T-helper 2 cell (primary cell): ENCODE data around the gene SH3PXD2B.

ENCODE experiments used
- DNase-seq, 5 experiments: peaks; one replicate each; pipeline versions ENCODE4 v3.0.0 to v3.0.0-alpha.2; 2012 to 2022

SH3PXD2B gene

DNA sequence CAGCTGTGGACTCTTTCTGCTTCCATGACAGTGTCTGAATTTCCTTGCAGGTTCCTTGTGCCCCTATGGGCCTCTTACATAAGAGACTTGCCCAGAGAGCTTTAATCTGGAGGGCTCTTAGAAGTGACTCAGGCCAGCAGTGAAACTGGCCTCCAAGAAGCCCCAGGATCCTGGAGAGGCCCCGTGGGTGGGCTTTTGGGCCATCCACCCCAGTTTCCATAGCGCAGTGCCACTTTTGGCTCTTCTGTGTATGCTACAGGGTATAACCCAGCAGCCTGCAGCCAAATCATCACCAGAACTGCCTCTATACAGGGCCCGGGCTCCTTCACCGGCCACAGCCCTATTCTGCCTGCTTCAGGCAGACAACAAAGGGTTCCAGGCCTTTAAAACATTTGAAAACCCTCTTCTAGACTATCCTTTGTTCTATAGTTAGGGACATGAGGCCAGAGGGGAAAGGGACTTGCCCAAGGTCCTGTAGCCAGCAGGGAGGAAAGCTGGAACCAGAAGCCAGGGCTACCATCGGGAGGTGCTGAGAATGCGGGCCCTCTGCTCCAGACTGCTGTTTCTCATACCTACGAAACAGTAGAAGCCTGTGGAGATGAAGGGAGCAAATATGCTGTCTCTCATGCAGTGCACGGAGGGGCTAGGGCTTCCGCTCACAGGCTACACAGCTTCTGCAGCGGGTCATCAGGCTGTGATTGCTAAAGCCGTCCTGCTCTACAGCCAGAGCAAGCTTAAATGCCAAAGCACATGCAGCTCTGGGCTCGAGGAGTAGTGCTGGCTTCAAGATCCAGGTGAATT, 18.0 kb downstream of the SH3PXD2B start:
- no peak for DNase-seq

DNA sequence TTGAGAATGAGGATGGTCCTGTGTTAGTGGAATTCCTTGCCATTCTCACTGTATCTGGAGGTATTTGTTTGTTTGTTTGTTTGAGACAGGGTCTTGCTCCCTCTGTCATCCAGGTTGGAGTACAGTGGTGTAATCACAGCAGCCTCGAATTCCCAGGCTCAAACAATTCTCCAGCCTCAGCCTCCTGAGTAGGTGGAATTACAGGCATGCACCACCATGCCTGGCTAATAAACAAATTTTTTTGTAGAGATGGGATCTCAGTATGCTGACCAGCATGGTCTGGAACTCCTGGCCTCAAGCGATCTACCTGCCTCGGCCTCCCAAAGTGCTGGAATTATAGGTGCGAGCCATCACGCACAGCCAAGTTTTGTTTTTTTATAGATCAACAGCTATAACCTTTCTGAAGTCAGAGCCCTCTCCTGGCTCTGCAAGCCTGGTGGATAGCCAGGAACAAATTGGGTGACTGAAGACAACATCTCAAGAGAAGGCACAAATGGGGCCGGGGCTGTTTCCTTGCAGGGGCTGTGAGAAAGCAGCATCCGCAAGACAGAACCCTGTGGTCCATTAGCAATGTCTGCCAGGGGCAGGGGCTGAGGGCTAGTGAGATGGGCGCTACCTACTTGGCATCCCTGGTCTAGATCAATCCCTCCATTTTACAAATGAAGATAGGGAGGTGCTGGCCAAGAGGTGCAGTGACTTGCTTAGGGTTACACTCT, 18.8 kb downstream of the SH3PXD2B start:
- DNase-seq, result no peak

DNA sequence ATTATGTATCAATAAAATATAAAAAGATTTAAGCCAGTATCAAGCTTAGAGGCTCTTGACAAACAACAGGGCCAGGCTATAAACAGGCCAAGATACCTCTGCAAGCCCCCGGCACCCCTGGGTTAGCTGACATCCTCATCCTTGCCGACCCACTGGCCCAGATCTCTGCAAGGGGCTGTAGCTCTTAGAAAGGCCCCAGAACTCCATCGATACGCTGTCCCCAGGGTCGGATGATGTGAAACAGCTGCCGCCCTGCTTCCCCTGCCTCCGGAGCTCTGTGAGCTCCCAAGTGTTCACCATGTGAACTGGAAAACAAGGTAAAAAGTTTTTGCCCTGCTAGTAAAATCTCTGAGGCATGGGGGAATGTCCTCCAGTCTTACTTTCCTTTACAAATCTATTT, 20.1 kb downstream of the SH3PXD2B start:
- DNase-seq, result no peak

DNA sequence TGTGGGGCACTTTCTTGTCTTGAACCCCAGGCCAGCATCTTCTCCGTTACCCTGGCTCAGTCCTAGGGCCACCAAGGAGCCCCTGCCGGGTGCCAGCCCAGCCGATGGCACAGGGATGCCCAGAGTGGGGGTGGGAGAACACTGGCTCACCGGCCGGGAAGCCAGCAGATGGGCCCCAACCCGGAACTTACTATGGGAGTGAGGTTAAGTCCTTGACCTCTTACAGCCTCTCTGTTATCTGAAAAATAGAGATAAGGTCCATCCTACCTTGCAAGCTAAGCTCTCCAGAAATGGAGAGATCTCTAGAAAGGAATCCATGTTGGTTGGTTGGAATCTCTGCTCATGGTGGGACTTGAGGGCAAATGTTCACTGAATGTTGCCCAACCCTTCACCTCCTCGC, 20.8 kb downstream of the SH3PXD2B start:
- DNase-seq, result no peak

DNA sequence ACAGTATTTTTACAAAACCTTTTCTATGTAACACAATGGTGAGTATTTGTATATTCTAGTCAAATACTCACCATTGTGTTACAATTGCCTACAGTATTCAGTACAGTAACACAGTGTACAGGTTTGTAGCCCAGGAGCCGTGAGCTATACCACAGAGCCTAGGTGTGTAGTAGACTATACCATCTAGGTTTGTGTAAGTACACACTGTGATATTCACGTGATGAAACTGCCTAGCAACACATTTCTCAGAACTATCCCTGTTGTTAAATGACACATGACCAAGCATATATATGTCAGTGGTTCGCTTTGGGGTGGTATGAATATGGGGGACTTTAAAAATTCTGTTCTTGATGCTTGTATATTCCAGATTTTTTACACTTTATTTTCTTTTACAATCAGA, 21.3 kb downstream of the SH3PXD2B start:
- DNase-seq, result no peak

DNA sequence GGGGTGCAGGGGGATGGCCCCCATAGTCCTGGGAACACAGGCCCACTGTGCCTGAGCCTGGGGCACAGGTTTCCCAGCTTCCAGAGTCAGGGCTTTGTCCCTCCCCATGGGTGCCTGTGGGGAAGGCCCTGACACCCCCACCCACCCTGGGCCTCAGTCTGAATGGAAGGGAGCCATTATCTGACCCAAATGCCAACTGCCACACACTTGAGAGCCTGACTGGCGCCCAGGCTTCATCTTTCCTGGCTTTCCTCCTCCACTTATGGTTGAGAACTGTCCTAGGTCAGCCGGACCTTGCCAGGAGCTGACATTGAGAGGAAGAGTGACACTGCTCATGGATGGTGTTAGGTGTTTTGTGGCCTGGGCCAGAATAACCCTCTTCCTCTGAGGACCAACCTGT, 24.0 kb downstream of the SH3PXD2B start:
- no peak for DNase-seq

DNA sequence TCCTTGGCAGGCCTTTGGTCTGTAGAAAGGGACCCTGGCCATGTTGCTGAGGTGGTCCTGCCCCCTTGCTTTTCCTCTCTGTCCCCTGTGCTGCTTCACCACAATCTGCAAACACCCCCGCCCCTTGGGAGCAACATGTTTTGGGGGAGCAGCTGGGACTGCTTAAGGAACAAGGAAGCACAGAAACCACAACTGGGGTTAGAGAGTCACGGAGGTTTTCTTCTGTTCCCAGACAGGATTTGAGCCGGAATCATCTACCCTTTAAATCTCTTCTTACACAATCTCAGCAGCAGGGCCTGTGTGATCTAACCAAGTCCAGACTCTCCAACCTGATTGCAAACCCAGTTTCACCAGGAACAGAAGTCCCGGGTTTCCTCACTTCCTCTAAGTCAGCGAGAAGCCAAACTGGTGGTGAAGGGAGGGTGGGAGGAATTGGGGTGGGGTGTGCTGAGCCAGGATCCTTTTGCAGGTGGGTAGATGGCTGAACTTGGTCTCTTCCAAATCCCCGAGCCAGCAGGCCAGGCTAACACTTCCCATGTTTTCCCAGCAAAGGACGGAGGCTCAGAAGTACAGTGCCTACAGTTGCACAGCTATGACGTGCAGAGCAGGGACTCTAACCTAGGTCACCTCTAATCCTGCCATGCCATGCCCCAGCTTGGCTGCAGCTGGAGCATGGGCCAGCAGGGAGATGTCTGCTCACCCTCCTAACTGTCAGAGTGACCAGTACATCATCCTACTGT, 25.0 kb downstream of the SH3PXD2B start:
- no peak for DNase-seq

DNA sequence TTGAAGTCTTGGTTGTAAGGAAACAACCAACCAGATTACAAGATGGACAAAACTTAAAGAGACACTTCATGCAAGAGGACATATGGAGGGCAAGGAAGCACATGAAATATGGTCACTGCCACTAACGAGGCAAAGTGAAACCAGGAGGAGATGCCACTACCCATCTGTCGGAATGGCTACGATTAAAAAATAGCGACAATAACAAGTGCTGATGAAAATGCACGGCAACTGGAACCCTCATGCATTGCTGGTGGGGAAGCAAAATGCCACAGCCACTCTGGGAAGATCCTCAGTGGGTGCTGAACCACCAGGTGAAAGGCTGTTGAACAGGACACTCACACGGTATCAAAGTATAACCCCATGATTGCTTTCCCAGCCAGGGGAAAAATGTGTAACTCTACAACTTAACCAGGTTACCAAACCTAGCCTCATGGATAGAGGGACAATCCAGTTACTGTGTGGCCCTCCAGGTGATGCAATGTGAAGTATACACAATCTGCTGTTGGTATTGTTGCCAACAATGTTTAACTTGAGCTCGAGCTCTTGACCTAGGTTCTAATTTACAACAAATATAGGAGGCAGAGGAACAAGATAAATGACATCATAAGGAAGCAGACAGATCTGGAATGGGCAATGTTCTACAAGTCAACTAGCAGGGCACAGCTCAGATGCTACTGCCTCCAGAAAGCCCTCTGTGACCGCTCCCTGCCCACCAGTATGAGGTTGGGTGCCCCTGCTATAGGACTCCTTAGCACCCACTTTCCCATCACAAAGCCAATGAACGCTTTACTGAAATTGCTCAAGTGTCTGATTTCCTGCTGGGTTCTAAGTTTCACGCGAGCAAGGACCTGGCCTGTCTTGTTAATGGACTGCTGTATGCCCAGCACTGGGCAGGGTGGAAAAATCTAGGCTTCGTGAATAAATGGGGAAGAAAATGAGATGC, 25.8 kb downstream of the SH3PXD2B start:
- DNase-seq, result no peak

DNA sequence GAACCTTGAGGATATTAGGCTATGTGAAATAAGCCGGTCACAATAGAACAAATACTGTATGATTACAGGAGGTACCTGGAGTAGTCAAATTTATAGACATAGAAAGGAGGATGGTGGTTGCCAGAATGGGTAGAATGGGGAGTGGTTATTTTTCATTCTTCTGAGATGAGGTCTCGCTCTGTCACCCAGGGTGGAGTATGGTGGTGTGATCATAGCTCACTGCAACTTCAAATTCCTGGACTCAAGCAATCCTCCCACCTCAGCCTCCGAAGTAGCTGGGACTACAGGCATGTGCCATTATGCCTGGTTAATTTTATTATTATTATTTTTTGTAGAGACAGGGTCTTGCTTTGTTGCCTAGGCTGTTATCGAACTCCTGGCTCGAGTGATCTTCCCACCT, 27.1 kb downstream of the SH3PXD2B start:
- no peak for DNase-seq

DNA sequence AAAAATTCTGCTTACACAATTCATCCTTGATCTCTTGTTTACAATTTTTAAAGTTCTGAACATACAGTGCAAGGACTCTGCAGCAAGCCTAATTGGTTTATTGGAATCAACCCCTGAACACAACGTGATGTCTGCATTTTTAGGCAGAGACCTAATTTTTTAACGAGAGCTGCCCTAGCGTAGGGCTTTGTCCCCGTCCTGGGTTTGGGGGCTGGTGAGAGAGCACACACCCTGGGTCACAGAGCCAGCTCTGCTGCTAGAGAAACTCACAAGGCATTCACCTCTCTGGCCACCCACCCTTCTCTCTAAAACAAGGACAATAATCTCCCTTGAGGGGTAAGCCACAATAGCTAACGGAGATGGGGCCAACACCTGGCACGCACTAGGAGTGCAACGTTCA, 28.2 kb downstream of the SH3PXD2B start:
- DNase-seq, result no peak

DNA sequence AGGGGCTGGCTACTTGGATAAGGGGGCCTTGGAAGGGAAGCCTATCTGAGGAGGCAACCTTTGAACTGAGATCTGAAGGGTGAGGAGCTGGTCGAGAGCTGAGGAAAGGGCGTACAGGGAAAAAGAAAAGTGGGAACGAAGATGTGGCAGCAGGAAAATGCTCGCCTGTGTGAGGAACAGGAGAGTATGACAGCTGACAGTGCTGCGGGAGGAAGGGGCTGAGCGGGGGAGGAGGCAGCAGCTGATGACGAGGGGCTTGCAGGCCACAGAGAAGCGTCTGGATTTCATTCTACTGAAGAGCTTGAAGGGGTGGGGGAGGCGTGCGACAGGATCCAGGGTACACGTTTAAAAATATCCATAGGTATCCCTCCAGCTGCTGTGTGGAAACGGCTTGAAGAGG, 28.9 kb downstream of the SH3PXD2B start:
- DNase-seq, result no peak

DNA sequence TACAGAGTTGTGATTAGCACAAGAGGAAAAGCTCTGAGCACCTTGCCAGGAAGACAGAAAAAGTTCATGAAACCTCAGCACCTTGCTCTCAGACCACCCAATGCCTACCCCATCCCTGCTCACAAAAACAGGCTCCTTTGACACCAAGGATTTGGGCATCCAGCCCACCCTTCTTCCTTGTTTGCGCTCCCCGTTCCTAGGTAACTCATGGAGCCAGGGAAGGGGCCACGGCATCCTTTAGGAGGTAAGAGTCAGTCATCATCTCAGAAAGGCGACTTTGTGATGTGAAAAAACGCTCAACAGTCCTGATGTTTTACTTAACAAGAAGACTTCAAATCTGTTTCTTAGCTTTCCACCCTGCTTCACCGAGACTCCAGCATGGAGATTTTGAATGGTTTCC, 29.5 kb downstream of the SH3PXD2B start:
- DNase-seq, result no peak

DNA sequence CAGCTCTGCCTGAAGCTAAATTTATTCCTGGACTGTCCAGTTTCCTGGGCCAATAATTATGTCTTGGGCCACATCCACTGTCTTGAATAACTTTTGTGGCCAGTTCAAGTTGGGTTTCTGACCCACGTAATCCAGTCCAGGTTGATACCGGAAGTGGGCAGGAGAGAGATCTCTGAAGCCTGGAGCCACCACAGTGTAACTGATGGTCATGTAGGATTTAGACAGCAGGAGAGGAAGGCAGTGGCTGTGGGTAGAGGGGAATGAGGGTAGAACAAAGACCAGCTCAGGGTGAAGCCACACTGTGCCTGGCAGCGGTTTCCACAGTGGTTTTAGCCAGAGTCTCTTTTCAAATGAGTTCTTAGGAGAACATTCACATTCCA, 30.2 kb downstream of the SH3PXD2B start:
- no peak for DNase-seq

DNA sequence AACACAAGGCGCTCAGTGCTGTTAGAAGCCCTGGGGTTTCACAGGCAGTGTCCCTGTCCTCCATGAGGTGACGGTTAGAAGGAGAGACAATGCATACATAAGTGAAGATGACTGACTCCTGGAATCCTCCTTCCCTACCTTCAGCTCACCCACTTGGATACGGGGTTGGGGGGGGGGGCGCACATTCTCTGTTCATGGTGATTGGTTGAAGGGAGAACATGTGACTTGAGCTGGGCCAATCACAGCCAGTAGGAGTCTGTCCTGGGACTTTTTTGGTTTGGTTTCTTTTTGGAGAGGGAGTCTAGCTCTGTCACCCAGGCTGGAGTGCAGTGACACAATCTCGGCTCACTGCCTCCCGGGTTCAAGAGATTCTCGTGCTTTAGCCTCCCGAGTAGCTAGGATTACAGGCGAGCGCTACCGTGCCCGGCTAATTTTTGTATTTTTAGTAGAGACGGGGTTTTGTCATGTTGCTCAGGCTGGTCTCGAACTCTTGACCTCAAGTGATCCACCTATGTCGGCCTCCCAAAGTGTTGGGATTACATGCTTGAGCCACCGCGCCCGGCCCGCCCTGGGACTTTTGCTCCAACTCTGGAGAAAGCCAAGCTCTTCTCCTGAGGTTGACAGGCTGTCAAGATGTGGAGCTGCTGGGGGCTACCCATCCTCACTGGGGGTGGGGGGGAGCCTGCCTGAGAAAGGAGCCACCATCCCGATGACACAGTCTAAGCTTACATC, 30.8 kb downstream of the SH3PXD2B start:
- no peak for DNase-seq

DNA sequence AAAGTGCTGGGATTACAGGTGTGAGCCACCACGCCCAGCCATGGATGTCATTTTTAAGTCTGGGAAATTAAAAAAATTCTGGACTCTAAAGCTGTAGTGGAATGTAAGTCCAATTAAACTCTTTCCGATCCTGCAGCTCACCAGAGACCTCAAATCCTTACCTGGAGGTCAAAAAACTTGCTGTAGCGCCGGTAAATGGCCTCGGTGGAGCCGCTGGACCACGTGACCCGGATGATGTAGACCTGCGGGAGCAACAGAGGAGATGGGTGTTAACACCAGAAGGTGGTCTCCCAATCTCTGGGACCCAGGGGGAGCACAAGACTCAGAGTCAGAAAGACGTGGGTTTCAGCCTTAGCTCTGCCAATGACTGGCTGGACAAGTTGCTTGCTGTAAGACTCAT, 32.1 kb downstream of the SH3PXD2B start:
- no peak for DNase-seq

DNA sequence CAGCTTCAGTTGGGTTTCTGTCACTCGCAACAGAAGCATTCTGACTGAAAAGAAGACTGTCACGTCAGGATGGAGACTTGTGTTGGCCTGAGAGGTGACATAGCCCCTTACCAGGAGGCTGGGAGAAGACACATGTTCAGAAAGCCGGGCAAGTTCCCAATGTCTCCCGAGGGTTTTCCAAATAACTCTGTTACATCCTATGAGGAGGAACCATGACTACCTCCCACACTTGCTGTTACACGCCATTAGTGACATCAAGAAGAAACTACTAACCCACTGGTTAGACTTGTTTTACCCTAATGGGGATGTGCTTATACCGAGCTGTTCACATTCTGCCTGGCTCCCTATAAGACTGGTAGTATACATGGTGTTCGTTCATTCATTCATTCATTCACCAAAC, 33.3 kb downstream of the SH3PXD2B start:
- DNase-seq, result no peak

DNA sequence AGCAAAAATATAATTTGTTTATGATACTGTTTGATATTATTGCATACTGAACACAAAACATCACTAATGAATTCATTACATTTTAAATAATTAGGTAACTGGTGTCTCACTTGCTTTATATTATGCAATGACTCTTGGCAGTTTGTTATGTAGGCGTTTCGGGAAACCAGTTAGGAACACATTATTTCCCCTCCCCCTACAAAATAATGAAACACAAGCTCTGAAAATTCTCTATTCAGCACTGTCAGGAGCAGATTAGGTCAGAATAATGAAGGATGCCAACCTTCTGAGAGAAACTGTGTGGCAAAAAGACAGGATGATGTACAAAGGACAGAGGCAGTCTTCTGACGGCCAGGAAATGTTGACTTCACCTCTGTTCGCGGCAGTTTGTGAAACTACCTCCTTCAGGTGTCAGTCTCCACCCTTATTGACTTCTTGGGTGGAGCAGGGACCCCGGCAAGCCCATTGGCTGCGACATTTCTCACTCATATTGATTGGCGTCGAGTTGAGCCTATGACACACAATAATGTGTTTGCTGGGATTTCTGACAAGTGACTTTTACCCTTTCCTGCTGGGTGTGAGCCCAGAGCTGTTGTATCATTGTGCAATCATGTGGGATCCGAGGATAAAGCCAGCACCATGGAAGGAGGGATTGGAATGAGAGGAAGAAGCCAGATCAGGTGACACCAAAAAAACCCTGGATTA, 33.9 kb downstream of the SH3PXD2B start:
- DNase-seq, result peak in 1 of 5 experiments; percentile 65

DNA sequence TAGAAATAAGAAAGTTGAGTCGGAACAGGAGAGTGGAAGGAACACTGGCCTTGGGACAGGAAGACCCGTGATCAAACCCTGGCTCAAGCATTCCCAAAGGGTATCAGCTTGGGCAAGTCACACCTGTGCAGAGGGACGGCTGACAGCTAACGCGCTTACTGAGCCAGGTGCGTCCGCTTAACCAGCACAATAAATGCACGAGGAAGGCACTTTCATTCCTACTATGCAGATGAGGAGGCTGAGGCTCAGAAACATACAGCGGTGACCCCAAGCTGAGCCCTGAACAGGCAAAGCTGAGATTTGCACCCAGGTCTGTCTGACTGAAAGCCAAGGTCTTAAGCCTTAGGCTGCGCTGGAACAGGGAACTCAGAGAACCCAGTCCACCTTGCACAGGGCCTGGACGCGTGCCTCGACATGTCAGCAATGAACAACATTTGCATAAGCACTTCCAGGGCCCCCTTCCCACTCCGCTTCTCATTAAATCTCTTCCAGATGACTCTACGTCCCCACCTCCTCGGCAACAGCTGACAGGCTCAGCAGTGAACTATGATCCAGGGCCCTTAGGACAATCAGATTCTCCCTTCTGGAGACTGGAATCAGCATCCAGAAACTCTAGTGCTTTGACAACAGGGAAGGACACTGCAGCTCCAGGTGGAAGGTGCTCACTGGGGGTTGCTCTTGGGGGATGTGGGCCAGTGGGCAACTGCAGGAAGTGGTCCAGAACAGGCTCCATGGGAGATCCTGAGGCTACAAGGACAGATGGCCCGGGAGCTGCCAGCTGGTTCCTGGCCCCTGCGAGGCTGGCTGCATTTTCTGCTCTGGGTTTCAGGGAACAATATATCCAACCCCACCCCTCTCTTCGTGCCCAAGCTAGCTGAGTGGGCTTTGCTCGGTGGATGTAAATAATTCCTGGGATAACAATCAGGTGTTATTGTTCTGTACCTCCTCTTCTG, 35.2 kb downstream of the SH3PXD2B start:
- no peak for DNase-seq

DNA sequence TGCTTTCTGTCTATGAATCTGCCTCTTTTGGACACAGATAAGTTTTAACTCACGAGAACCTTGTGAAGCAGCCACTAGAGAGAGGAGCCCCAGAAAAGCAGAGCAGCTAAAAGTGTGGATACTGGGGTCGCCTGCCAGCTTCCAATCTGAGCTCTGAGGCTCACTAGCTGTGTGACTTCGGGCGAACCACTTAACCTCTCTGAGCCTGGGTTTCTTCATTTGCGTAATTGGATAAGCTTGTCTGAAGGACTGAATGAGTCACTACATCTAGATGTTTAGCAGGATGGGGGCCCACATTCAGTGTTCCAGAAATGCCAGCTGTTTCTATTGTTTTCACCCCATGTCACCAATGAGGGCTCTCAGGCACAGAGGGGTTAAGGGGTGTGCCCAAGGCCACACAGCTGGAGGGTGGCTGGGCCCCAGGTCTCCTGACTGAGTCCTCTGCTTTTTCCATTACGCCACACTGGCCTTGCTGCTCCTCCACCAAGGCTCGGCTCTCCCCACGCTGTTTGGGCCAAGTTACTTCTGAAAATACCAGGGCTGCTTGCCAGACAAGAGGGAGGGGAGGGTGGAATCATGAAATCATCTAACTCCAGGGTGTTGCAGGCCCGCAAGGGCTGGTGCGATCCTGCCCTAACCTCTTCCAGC, 36.2 kb downstream of the SH3PXD2B start:
- no peak for DNase-seq
